K562 (cell line): Measurements from ENCODE around the gene TPM4. TPM values are rescaled to one million over a fixed set of nuclear protein-coding genes. Genes with fewer than 3 reads are reported as not detected.
A peak's percentile ranks its signal among the peaks of the same experiment; 100 is the strongest.

Source experiments
- ATAC-seq: fragments of 200-7000 bp; cut with Tn5 transposase; 3 replicates; pipeline ENCODE4 v1.9.1; 2020; ENCODE audit warnings: moderate library complexity
- BruUV-seq: library from RNA; stranded (reverse); fragments of 400-500 nt; replicated peaks from 2 replicates; lab custom pipeline; 2021; lab: Mats Ljungman, UMichigan
- CTCF ChIA-PET: fragments of 300-600 bp; formaldehyde crosslinking; extraction: SDS; loops from one replicate; lab custom pipeline; 2021; ENCODE audit warnings: low intra/inter-chr PET ratio; lab: Yijun Ruan, JAX
- POLR2A ChIA-PET: fragments of 300-600, 350-650 bp; sonication (Branson Sonifier 250); formaldehyde crosslinking; extraction: SDS; loops from one replicate; lab custom pipeline; 2021; ENCODE audit warnings: antibody characterized with exemption, inconsistent platforms; lab: Yijun Ruan, JAX
- DNase-seq, 4 experiments: peaks; one replicate each; pipeline versions ENCODE4 v3.0.0 to v3.0.0-alpha.2; 2011 to 2018; ENCODE audit warnings: low spot score in 3 of 4, mixed read lengths in 3 of 4; ENCODE audit errors: extremely low read depth in 1 of 4
- FAIRE-seq: peaks from 2 replicates; lab custom pipeline; 2011; peaks lifted over from hg19 to GRCh38; lab: Jason Lieb, UNC
- H2AFZ ChIP-seq: 2 replicates; pipeline ENCODE4 v1.6.0; 2011; ENCODE audit warnings: low read depth, low read length, control low read depth, inconsistent platforms
- H3K27ac ChIP-seq: fragments of 200-600 bp; 3 replicates; pipeline ENCODE4 v1.8.0; 2011; ENCODE audit warnings: low read depth, mild to moderate bottlenecking, control low read depth, inconsistent platforms, low read length, moderate library complexity, mixed read lengths; ENCODE audit errors: extremely low read depth
- H3K27me3 ChIP-seq, 2 experiments: fragments of 300-600 bp in 1 of 2; 2 replicates in 1 of 2; 3 replicates in 1 of 2; pipeline versions ENCODE4 v1.6.0 to v1.8.0; 2011; ENCODE audit warnings: inconsistent platforms in 2 of 2, low read length in 2 of 2, mild to moderate bottlenecking in 1 of 2, mixed read lengths in 1 of 2, moderate library complexity in 1 of 2; ENCODE audit not compliant: control insufficient read depth in 2 of 2, insufficient read depth in 2 of 2
- H3K36me3 ChIP-seq: fragments of 300-600 bp; 3 replicates; pipeline ENCODE4 v1.8.0; 2011; ENCODE audit warnings: mild to moderate bottlenecking, low read length, inconsistent platforms; ENCODE audit not compliant: control insufficient read depth, insufficient read depth
- H3K4me1 ChIP-seq, 2 experiments: fragments of 200-600 bp in 1 of 2; replicated peaks in 1 of 2; 2 replicates in 1 of 2; 3 replicates in 1 of 2; pipeline versions ENCODE4 v1.5.1 to v1.8.0; 2011; ENCODE audit warnings: inconsistent platforms in 2 of 2, low read length in 2 of 2, mild to moderate bottlenecking in 1 of 2, mixed read lengths in 1 of 2, moderate library complexity in 1 of 2; ENCODE audit not compliant: control insufficient read depth in 2 of 2, insufficient read depth in 2 of 2
- H3K4me2 ChIP-seq: 2 replicates; pipeline ENCODE4 v1.6.1; 2011; ENCODE audit warnings: low read length, control low read depth, inconsistent platforms, mixed read lengths; ENCODE audit not compliant: insufficient read depth
- H3K4me3 ChIP-seq: fragments of 200-600 bp; sonication (generic), shearing (Covaris generic); 2 replicates; pipeline ENCODE4 v1.5.1; 2016; ENCODE audit warnings: control low read depth, inconsistent platforms
- H3K79me2 ChIP-seq: fragments of 200-600 bp; 3 replicates; pipeline ENCODE4 v1.8.0; 2011; ENCODE audit warnings: low read length, inconsistent platforms; ENCODE audit not compliant: control insufficient read depth, insufficient read depth
- H3K9ac ChIP-seq, 2 experiments: 2 replicates each; pipeline versions ENCODE4 v1.6.0 to v1.6.1; 2011; ENCODE audit warnings: low read depth in 2 of 2, low read length in 2 of 2, control low read depth in 1 of 2, inconsistent platforms in 1 of 2, mild to moderate bottlenecking in 1 of 2, mixed read lengths in 1 of 2; ENCODE audit not compliant: insufficient read depth in 1 of 2
- H3K9me1 ChIP-seq: one replicate; pipeline ENCODE4 v1.6.0; 2011; ENCODE audit warnings: inconsistent platforms, mild to moderate bottlenecking, low read length, moderate library complexity; ENCODE audit not compliant: control insufficient read depth, insufficient read depth
- H3K9me3 ChIP-seq: replicated peaks from 2 replicates; pipeline ENCODE4 v1.5.1; 2011; ENCODE audit warnings: low read depth, low read length, inconsistent platforms; ENCODE audit not compliant: control insufficient read depth, insufficient read depth
- H4K20me1 ChIP-seq: replicated peaks from 2 replicates; pipeline ENCODE4 v1.6.1; 2011; ENCODE audit warnings: low read length, inconsistent platforms, mixed read lengths; ENCODE audit not compliant: control insufficient read depth, insufficient read depth
- CREBBP ChIP-seq: IDR thresholded peaks from one replicate; pipeline ENCODE4 v1.6.1; 2012; ENCODE audit warnings: low read depth, mild to moderate bottlenecking, control low read depth, inconsistent platforms, low read length
- EP300 ChIP-seq: IDR thresholded peaks from 2 replicates; pipeline ENCODE4 v1.6.1; 2012; ENCODE audit warnings: low read length, improper control_type of control experiment
- HMBOX1 ChIP-seq: sonication (generic); IDR thresholded peaks from 2 replicates; pipeline ENCODE4 v1.6.1; 2016
- MEF2A ChIP-seq: IDR thresholded peaks from 2 replicates; pipeline ENCODE4 v1.6.1; 2011; ENCODE audit warnings: low read depth, mild to moderate bottlenecking, low read length, moderate library complexity; ENCODE audit not compliant: control insufficient read depth
- ZNF280A ChIP-seq: fragments of 450-650 bp; IDR thresholded peaks from 2 replicates; pipeline ENCODE4 v1.6.1; 2018; ENCODE audit warnings: mild to moderate bottlenecking, low read depth; ENCODE audit not compliant: partially characterized antibody
- ZNF830 ChIP-seq: fragments of 250-450 bp; sonication (Bioruptor Pico); IDR thresholded peaks from 2 replicates; pipeline ENCODE4 v1.5.0; 2021; ENCODE audit warnings: mild to moderate bottlenecking
- WGBS: fragments of 100-300 bp; shearing (Covaris generic); methylation state at CpG from one replicate; pipeline ENCODE4 v1.1.6; 2016; ENCODE audit warnings: low coverage, mixed read lengths; ENCODE audit not compliant: insufficient coverage; ENCODE audit errors: missing lambda C conversion rate; 5-methylcytosine and 5-hydroxymethylcytosine counted together
- in situ Hi-C: fragments of 300-500 bp; cut with MboI; formaldehyde crosslinking; loops from 4 replicates; pipeline ENCODE4 v1.15.0; 2018; ENCODE audit warnings: inconsistent platforms, mixed read lengths
- intact Hi-C: fragments of 100-400 bp; cut with micrococcal nuclease; formaldehyde crosslinking; loops from 2 replicates; pipeline ENCODE4 v1.14.2; 2022
- polyA plus RNA-seq, 8 experiments: library from polyadenylated mRNA; depleted of rRNA in 4 of 8; stranded (reverse) in 5 of 8; unstranded in 3 of 8; fragments of >200 nt; fragmentation: Nextera tagmentation in 2 of 8; fragmentation: Illumina TruSeq in 1 of 8; extraction: Ambion mirVana in 2 of 8; extraction: Trizol in 1 of 8; gene quantifications; 2 replicates each; pipeline versions ENCODE4 v1.2.1 to v1.2.3, GENCODE V29; 2011 to 2014; ENCODE audit warnings: inconsistent platforms in 1 of 8, missing spikeins in 1 of 8
- total RNA-seq, 7 experiments: library from RNA; depleted of rRNA in 6 of 7; stranded (reverse); fragments of >200 nt in 6 of 7; fragmentation: Illumina TruSeq in 2 of 7; extraction: Trizol in 2 of 7; gene quantifications; 2 replicates each; pipeline versions ENCODE4 v1.2.1 to v1.2.3, GENCODE V29; 2011 to 2021; ENCODE audit warnings: low replicate concordance in 1 of 7

Gene TPM4
- total and polyA plus RNA-seq, 9 of the 15 experiments (the other 6 are each of a cell fraction or from before 2014, with no cell fraction given) = 28.1 to 111 (median 77.4) TPM

GRCh38 chr19:16044746-16045145, 31.5 kb upstream of the TPM4 start (continued):
- peak; percentile 84 for TF ChIP-seq MEF2A

- no peak for TF ChIP-seq ZNF280A
- TF ChIP-seq CREBBP = no peak
- no peak for TF ChIP-seq HMBOX1
- TF ChIP-seq EP300 = no peak
- TF ChIP-seq ZNF830 (CRISPR knock-in tag) = no peak
- Histone ChIP-seq H3K4me3 (no peak overlapping the region), H3K9me1 (no peaks in the 10 kb centered on the region), H3K9ac (no peak overlapping the region), H3K27me3 (peaks cover 0 to under 1% of the 10 kb centered on the region in 2 experiments; a peak in 1 of 5 replicates), H3K4me1 (peaks cover 0 to 5% of the 10 kb centered on the region in 2 experiments; a peak in 3 of 5 replicates), H3K79me2 (no peaks in the 10 kb centered on the region), H3K36me3 (no peaks in the 10 kb centered on the region), H4K20me1 (no peaks in the 10 kb centered on the region), H3K4me2 (no peak overlapping the region), H3K27ac (no peak overlapping the region), H2AFZ (no peak overlapping the region), H3K9me3 (no peaks in the 10 kb centered on the region)
- no TSS peak for BruUV-seq
- ChIA-PET CTCF (no interaction called here), POLR2A (interaction anchor here (0.7 kb wide), 1 partner anchor 11 kb away, joined by 3 read pairs; no protein-coding TSS in a partner anchor)
- ATAC-seq (no peak), DNase-seq (no peak), FAIRE-seq (no peak)
- intact Hi-C loops = loop anchor here (10.0 kb wide), 1 partner anchor 420 kb away; no protein-coding TSS in a partner anchor
- 6% methylated on average over 4 of the region's 4 CpGs for WGBS
- in situ Hi-C loops = loop anchor here (10.0 kb wide), 1 partner anchor 340 kb away; no protein-coding TSS in a partner anchor
Measured at GRCh38 chr19:16045171-16045570, 31.1 kb upstream of the TPM4 start.
